HEK293 (cell line): ENCODE measurements around the gene DLX3.
A peak's percentile ranks its signal among the peaks of the same experiment; 100 is the strongest.

ENCODE experiments used
- CTCF ChIA-PET: fragments of 350-600 bp; formaldehyde crosslinking; extraction: SDS; loops from one replicate; lab custom pipeline; 2021; ENCODE audit warnings: antibody characterized with exemption; lab: Yijun Ruan, JAX
- POLR2A ChIA-PET: fragments of 300-600 bp; formaldehyde crosslinking; extraction: SDS; loops from one replicate; lab custom pipeline; 2020; ENCODE audit warnings: antibody characterized with exemption, inconsistent platforms; lab: Yijun Ruan, JAX
- H3K27ac ChIP-seq: fragments of 200-500 bp; sonication (Bioruptor generic); 2 replicates; pipeline ENCODE4 v1.5.1; 2014; ENCODE audit warnings: low read depth, low read length, control low read depth, inconsistent platforms; ENCODE audit errors: extremely low read depth
- H3K36me3 ChIP-seq, 2 experiments: fragments of 200-500 bp in 1 of 2; sonication (Bioruptor generic) in 1 of 2; 1 replicate in 1 of 2; 2 replicates in 1 of 2; pipeline ENCODE4 v1.5.1; 2014 to 2017; ENCODE audit warnings: inconsistent platforms in 2 of 2, low read length in 2 of 2; ENCODE audit not compliant: control insufficient read depth in 2 of 2, insufficient read depth in 1 of 2
- H3K4me1 ChIP-seq: fragments of 200-500 bp; sonication (Bioruptor generic); 2 replicates; pipeline ENCODE4 v1.5.1; 2014; ENCODE audit warnings: mild to moderate bottlenecking, low read length, inconsistent platforms; ENCODE audit not compliant: control insufficient read depth, insufficient read depth
- H3K4me3 ChIP-seq: 2 replicates; pipeline ENCODE4 v1.5.1; 2011; ENCODE audit warnings: low read depth, mild to moderate bottlenecking, control low read depth, low read length, moderate library complexity
- H3K9me3 ChIP-seq: fragments of 200-500 bp; sonication (Bioruptor generic); 2 replicates; pipeline ENCODE4 v1.5.1; 2014; ENCODE audit warnings: low read depth, low read length, inconsistent platforms; ENCODE audit not compliant: control insufficient read depth, insufficient read depth
- GLIS1 ChIP-seq: fragments of 450-650 bp; formaldehyde crosslinking; IDR thresholded peaks from 2 replicates; pipeline ENCODE4 v1.5.1; 2016; ENCODE audit warnings: missing biosample characterization, missing genetic modification characterization
- HIC1 ChIP-seq: fragments of 450-650 bp; formaldehyde crosslinking; IDR thresholded peaks from 2 replicates; pipeline ENCODE4 v1.5.1; 2016; ENCODE audit warnings: missing biosample characterization, missing genetic modification characterization
- KLF1 ChIP-seq: fragments of 450-650 bp; formaldehyde crosslinking; IDR thresholded peaks from 2 replicates; pipeline ENCODE4 v1.5.1; 2016; ENCODE audit warnings: missing biosample characterization, missing genetic modification characterization
- SP2 ChIP-seq: fragments of 450-650 bp; formaldehyde crosslinking; IDR thresholded peaks from 2 replicates; pipeline ENCODE4 v1.5.1; 2016; ENCODE audit warnings: missing biosample characterization, missing genetic modification characterization
- SP7 ChIP-seq: fragments of 450-650 bp; formaldehyde crosslinking; IDR thresholded peaks from 2 replicates; pipeline ENCODE4 v1.5.1; 2016; ENCODE audit warnings: missing biosample characterization, missing genetic modification characterization
- WT1 ChIP-seq: fragments of 450-650 bp; formaldehyde crosslinking; IDR thresholded peaks from 2 replicates; pipeline ENCODE4 v1.5.1; 2016; ENCODE audit warnings: missing biosample characterization, missing genetic modification characterization
- ZBTB17 ChIP-seq: fragments of 450-650 bp; formaldehyde crosslinking; IDR thresholded peaks from 2 replicates; pipeline ENCODE4 v1.5.1; 2016; ENCODE audit warnings: missing biosample characterization, missing genetic modification characterization
- ZBTB8A ChIP-seq: fragments of 450-650 bp; formaldehyde crosslinking; IDR thresholded peaks from 2 replicates; pipeline ENCODE4 v1.5.1; 2016; ENCODE audit warnings: missing biosample characterization, missing genetic modification characterization
- ZEB2 ChIP-seq: fragments of 450-650 bp; formaldehyde crosslinking; IDR thresholded peaks from 2 replicates; pipeline ENCODE4 v1.5.1; 2016; ENCODE audit warnings: missing biosample characterization, missing genetic modification characterization
- ZFHX2 ChIP-seq: fragments of 450-650 bp; formaldehyde crosslinking; conservative IDR thresholded peaks from 2 replicates; pipeline ENCODE4 v1.5.1; 2016; ENCODE audit warnings: missing biosample characterization, missing genetic modification characterization
- ZFP37 ChIP-seq: fragments of 450-650 bp; formaldehyde crosslinking; IDR thresholded peaks from 2 replicates; pipeline ENCODE4 v1.5.1; 2016; ENCODE audit warnings: missing biosample characterization, missing genetic modification characterization
- ZNF23 ChIP-seq: fragments of 450-650 bp; formaldehyde crosslinking; IDR thresholded peaks from 2 replicates; pipeline ENCODE4 v1.5.1; 2016; ENCODE audit warnings: missing biosample characterization, missing genetic modification characterization, borderline replicate concordance
- ZNF274 ChIP-seq, 2 experiments: fragments of 200-500 bp in 1 of 2; fragments of 450-650 bp in 1 of 2; sonication (Bioruptor generic) in 1 of 2; formaldehyde crosslinking in 1 of 2; IDR thresholded peaks; 2 replicates each; pipeline versions ENCODE4 v1.5.1 to v1.6.1; 2014 to 2016; ENCODE audit warnings: borderline replicate concordance in 1 of 2, inconsistent platforms in 1 of 2, low read length in 1 of 2, missing biosample characterization in 1 of 2, missing genetic modification characterization in 1 of 2
- ZNF335 ChIP-seq: fragments of 450-650 bp; formaldehyde crosslinking; conservative IDR thresholded peaks from 2 replicates; pipeline ENCODE4 v1.5.1; 2016; ENCODE audit warnings: missing biosample characterization, missing genetic modification characterization
- ZNF341 ChIP-seq: fragments of 450-650 bp; formaldehyde crosslinking; IDR thresholded peaks from 2 replicates; pipeline ENCODE4; 2016; ENCODE audit warnings: low read depth, missing biosample characterization, missing genetic modification characterization
- ZNF366 ChIP-seq: fragments of 450-650 bp; formaldehyde crosslinking; conservative IDR thresholded peaks from 2 replicates; pipeline ENCODE4 v1.5.1; 2016; ENCODE audit warnings: missing biosample characterization, missing genetic modification characterization
- ZNF555 ChIP-seq: fragments of 450-650 bp; formaldehyde crosslinking; conservative IDR thresholded peaks from 2 replicates; pipeline ENCODE4 v1.5.1; 2017; ENCODE audit warnings: missing biosample characterization, mild to moderate bottlenecking, missing genetic modification characterization, inconsistent platforms
- ZSCAN23 ChIP-seq: fragments of 450-650 bp; formaldehyde crosslinking; IDR thresholded peaks from 2 replicates; pipeline ENCODE4 v1.5.1; 2016; ENCODE audit warnings: missing biosample characterization, missing genetic modification characterization
- ZSCAN4 ChIP-seq: fragments of 450-650 bp; formaldehyde crosslinking; IDR thresholded peaks from 2 replicates; pipeline ENCODE4 v1.5.1; 2017; ENCODE audit warnings: missing biosample characterization, missing genetic modification characterization
- TF ChIP-seq, protein P1 (sequence below): fragments of 450-650 bp; formaldehyde crosslinking; IDR thresholded peaks from 2 replicates; pipeline ENCODE4 v1.5.1; 2016; ENCODE audit warnings: missing biosample characterization, missing genetic modification characterization
- TF ChIP-seq, protein P2 (sequence below): fragments of 450-650 bp; formaldehyde crosslinking; optimal IDR thresholded peaks from 2 replicates; pipeline ENCODE3; 2016; ENCODE audit warnings: missing biosample characterization, mild to moderate bottlenecking, missing genetic modification characterization
- TF ChIP-seq, protein P3 (sequence below): fragments of 450-650 bp; formaldehyde crosslinking; IDR thresholded peaks from 2 replicates; pipeline ENCODE4 v1.5.1; 2017; ENCODE audit warnings: missing biosample characterization, missing genetic modification characterization
- TF ChIP-seq, protein P4 (sequence below): fragments of 450-650 bp; formaldehyde crosslinking; conservative IDR thresholded peaks from 2 replicates; pipeline ENCODE4 v1.5.1; 2016; ENCODE audit warnings: low read depth, missing biosample characterization, missing genetic modification characterization

DLX3 gene

DNA sequence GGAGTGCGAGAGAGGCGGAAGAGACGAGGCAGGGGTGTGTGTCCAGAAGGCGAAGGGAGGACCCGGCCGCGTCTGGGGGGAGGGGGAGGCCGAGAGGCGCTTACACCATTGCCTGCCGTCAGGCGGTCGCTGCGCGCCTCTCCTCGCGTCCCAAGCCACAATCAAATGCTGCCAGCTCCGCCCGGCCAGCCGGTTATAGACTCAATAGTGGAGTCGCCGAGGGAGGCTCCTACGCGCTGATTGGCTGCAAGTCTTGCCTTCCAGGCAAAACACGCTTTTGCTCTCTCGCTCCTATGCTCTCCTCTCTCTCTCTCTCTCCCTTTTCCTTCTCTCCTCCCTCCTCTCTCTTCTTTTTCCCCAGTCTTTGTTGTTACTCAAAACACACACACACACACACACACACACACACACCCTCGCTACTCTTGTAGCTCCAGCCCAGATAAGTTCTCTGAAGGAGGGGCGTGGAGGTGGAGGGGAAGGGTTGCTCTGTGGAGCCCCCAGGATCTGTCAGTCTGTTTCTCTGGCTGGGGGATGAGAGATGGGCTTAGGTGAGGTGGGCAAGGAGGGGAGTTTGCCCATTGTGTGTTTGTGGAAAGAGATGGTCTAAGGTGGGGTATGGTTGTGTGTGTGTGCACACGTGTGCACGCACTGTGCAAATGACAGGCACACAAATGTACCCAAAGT, at the start of gene DLX3:
TSS of gene DLX3 (minus strand) at position 170 of the 684 bp plus-strand sequence. CDS start 226 bp downstream, outside the sequence.
- H3K4me3 ChIP-seq = peak within 1 kb of the TSS; percentile 25
- TF ChIP-seq SP7 (tag by site-specific recombination) = peak; percentile 35; the same call in 1 of the 2 replicates
- TF ChIP-seq ZFHX2 (tag by site-specific recombination) = peak; percentile 62
- 0 out of 2 replicates have a peak, but pooled peaks have one; percentile 45 for TF ChIP-seq ZEB2 (tag by site-specific recombination)
- TF ChIP-seq, protein P1, sequence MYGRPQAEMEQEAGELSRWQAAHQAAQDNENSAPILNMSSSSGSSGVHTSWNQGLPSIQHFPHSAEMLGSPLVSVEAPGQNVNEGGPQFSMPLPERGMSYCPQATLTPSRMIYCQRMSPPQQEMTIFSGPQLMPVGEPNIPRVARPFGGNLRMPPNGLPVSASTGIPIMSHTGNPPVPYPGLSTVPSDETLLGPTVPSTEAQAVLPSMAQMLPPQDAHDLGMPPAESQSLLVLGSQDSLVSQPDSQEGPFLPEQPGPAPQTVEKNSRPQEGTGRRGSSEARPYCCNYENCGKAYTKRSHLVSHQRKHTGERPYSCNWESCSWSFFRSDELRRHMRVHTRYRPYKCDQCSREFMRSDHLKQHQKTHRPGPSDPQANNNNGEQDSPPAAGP (tag by site-specific recombination) = peak; percentile 79
- TF ChIP-seq, protein P2, sequence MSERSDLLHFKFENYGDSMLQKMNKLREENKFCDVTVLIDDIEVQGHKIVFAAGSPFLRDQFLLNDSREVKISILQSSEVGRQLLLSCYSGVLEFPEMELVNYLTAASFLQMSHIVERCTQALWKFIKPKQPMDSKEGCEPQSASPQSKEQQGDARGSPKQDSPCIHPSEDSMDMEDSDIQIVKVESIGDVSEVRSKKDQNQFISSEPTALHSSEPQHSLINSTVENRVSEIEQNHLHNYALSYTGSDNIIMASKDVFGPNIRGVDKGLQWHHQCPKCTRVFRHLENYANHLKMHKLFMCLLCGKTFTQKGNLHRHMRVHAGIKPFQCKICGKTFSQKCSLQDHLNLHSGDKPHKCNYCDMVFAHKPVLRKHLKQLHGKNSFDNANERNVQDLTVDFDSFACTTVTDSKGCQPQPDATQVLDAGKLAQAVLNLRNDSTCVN (tag by site-specific recombination) = peak; percentile 31
- TF ChIP-seq, protein P3, sequence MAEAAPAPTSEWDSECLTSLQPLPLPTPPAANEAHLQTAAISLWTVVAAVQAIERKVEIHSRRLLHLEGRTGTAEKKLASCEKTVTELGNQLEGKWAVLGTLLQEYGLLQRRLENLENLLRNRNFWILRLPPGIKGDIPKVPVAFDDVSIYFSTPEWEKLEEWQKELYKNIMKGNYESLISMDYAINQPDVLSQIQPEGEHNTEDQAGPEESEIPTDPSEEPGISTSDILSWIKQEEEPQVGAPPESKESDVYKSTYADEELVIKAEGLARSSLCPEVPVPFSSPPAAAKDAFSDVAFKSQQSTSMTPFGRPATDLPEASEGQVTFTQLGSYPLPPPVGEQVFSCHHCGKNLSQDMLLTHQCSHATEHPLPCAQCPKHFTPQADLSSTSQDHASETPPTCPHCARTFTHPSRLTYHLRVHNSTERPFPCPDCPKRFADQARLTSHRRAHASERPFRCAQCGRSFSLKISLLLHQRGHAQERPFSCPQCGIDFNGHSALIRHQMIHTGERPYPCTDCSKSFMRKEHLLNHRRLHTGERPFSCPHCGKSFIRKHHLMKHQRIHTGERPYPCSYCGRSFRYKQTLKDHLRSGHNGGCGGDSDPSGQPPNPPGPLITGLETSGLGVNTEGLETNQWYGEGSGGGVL (tag by site-specific recombination) = peak; percentile 80
- TF ChIP-seq HIC1 (tag by site-specific recombination) = no peak
- peak; percentile 63 for TF ChIP-seq ZNF341
- TF ChIP-seq ZNF555 (tag by site-specific recombination) = no peak
- TF ChIP-seq GLIS1 (tag by site-specific recombination) = 0 out of 2 replicates have a peak, but pooled peaks have one; percentile 20
- peak; percentile 54 for TF ChIP-seq ZBTB8A (tag by site-specific recombination)
- peak; percentile 97 for TF ChIP-seq ZNF335 (tag by site-specific recombination)
- TF ChIP-seq WT1 (tag by site-specific recombination) = peak; percentile 45; the same call in 1 of the 2 replicates
- TF ChIP-seq ZNF23 (tag by site-specific recombination) = no peak
- TF ChIP-seq, protein P4, sequence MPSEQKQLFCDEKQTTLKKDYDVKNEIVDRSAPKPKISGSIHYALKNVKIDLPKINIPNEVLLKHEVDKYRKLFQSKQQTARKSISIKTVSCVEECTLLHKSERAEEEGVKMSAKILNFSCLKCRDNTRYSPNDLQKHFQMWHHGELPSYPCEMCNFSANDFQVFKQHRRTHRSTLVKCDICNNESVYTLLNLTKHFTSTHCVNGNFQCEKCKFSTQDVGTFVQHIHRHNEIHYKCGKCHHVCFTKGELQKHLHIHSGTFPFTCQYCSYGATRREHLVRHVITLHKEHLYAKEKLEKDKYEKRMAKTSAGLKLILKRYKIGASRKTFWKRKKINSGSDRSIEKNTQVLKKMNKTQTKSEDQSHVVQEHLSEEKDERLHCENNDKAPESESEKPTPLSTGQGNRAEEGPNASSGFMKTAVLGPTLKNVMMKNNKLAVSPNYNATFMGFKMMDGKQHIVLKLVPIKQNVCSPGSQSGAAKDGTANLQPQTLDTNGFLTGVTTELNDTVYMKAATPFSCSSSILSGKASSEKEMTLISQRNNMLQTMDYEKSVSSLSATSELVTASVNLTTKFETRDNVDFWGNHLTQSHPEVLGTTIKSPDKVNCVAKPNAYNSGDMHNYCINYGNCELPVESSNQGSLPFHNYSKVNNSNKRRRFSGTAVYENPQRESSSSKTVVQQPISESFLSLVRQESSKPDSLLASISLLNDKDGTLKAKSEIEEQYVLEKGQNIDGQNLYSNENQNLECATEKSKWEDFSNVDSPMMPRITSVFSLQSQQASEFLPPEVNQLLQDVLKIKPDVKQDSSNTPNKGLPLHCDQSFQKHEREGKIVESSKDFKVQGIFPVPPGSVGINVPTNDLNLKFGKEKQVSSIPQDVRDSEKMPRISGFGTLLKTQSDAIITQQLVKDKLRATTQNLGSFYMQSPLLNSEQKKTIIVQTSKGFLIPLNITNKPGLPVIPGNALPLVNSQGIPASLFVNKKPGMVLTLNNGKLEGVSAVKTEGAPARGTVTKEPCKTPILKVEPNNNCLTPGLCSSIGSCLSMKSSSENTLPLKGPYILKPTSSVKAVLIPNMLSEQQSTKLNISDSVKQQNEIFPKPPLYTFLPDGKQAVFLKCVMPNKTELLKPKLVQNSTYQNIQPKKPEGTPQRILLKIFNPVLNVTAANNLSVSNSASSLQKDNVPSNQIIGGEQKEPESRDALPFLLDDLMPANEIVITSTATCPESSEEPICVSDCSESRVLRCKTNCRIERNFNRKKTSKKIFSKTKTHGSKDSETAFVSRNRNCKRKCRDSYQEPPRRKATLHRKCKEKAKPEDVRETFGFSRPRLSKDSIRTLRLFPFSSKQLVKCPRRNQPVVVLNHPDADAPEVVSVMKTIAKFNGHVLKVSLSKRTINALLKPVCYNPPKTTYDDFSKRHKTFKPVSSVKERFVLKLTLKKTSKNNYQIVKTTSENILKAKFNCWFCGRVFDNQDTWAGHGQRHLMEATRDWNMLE (tag by site-specific recombination) = no peak
- TF ChIP-seq ZSCAN23 (tag by site-specific recombination) = no peak
- peak; percentile 86 for TF ChIP-seq ZSCAN4 (tag by site-specific recombination)
- no peak for TF ChIP-seq ZNF274 (IDR thresholded peaks at IDR 0.05; ENCODE audit: low read length)
- TF ChIP-seq ZNF274 (tag by site-specific recombination; IDR thresholded peaks at IDR 0.05; ENCODE audit: borderline replicate concordance) = no peak
- no peak for TF ChIP-seq ZFP37 (tag by site-specific recombination)
- peak; percentile 57 for TF ChIP-seq SP2 (tag by site-specific recombination)
- TF ChIP-seq KLF1 = peak; percentile 21; the same call in 1 of the 2 replicates
- peak; percentile 90 for TF ChIP-seq ZBTB17 (tag by site-specific recombination)
- TF ChIP-seq ZNF366 (tag by site-specific recombination) = peak; percentile 80

More for the DNA sequence above, at the start of gene DLX3:
- ChIA-PET CTCF (interaction anchor here (0.6 to 9.8 kb wide), 39 partner anchors 7 to 473 kb away, joined by 3 to 526 read pairs (median 21); partner anchors contain the start of gene PDK2), POLR2A (interaction anchor here (0.6 to 2.0 kb wide), 15 partner anchors 16 to 428 kb away, joined by 3 to 17 read pairs (median 5); no protein-coding TSS in a partner anchor)
- Histone ChIP-seq H3K36me3 (no peaks in the 10 kb centered on the region), H3K4me1 (peaks cover 4% of the 10 kb centered on the region), H3K9me3 (no peaks in the 10 kb centered on the region), H3K27ac (no peak within 1 kb of the TSS)
